Measurements from ENCODE around the gene CDX1.

DNA sequence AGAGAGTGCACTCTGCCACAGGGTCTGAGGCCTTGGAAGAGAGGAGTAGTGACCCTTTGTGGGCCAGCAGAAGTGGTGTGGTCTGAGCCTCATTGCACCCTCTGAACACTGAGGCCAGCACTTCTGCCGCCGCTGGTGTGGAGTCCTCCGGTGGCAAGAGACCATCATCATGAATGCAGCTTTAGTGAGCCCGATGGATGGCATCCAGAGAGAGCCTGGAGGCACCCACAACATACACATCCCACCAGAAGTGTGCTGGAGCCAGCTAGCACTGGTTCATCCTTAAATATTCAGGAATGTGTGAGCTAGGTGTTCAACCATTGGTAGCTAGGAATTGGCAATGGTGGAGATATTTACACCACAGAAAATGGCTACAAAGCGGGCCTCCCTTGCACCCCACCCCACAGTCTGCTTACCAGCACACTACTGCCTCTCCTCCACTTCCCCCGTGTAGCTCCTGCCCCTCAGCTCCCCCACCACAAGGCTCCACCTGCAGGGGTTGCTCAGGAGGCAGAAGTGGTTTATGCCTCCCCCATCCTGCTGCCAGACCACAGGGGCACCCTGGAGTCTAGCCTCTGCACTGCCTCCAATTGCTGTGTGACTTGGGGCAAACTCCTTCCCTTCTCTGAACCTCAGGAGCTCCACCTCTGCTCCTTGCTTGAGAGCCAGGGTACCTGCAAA, 39.7 kb downstream of the CDX1 start:
- TF ChIP-seq, protein P1, sequence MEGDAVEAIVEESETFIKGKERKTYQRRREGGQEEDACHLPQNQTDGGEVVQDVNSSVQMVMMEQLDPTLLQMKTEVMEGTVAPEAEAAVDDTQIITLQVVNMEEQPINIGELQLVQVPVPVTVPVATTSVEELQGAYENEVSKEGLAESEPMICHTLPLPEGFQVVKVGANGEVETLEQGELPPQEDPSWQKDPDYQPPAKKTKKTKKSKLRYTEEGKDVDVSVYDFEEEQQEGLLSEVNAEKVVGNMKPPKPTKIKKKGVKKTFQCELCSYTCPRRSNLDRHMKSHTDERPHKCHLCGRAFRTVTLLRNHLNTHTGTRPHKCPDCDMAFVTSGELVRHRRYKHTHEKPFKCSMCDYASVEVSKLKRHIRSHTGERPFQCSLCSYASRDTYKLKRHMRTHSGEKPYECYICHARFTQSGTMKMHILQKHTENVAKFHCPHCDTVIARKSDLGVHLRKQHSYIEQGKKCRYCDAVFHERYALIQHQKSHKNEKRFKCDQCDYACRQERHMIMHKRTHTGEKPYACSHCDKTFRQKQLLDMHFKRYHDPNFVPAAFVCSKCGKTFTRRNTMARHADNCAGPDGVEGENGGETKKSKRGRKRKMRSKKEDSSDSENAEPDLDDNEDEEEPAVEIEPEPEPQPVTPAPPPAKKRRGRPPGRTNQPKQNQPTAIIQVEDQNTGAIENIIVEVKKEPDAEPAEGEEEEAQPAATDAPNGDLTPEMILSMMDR (IDR thresholded peaks at IDR 0.05; ENCODE audit: low read depth, low read length): no peak
- TF ChIP-seq POLR2A (IDR thresholded peaks at IDR 0.05; ENCODE audit: extremely low read depth, insufficient read length) (no peak), MYC (IDR thresholded peaks at IDR 0.05; ENCODE audit: low read depth, low read length) (no peak)

Data from NB4 (cell line).